Measurements from ENCODE around the gene MAP3K6. TPM values are rescaled to one million over a fixed set of nuclear protein-coding genes. Genes with fewer than 3 reads are reported as not detected.
A peak's percentile ranks its signal among the peaks of the same experiment; 100 is the strongest.

MAP3K6 gene
- total RNA-seq, 4 donors from 2014 or later = 72.3 to 121 (median 76.9) TPM

- DNase-seq = no peak
- Histone ChIP-seq H3K4me1 (peaks cover 26 to 56% (median 31%) of the 10 kb centered on the region in 3 donors), H3K36me3 (no peaks in the 10 kb centered on the region), H3K4me3 (no peak overlapping the region), H3K9me3 (no peaks in the 10 kb centered on the region), H3K27ac (peak overlapping the region in 2 of 4 donors; percentile 82 to 87), H3K27me3 (peaks cover 0 to 12% (median 0%) of the 10 kb centered on the region in 4 donors)
- TF ChIP-seq CTCF (IDR thresholded peaks at IDR 0.05) (no peak), POLR2A (IDR thresholded peaks at IDR 0.05) (no peak)
- 79 to 82% methylated on average over 13 of the region's 13 CpGs for WGBS, 2 donors
- intact Hi-C loops (cut with DNase I) = no loop called here
Measured at GRCh38 chr1:27383661-27384060, 16.9 kb upstream of the MAP3K6 start.

GRCh38 chr1:27383039-27383605, 16.4 kb upstream of the MAP3K6 start, which contains the start of gene CD164L2:
Gene CD164L2, minus strand, starts transcription at chr1:27383333. Its CDS starts 94 bp downstream, at chr1:27383239.
- peak within 1 kb of the TSS; percentile 78 to 87 (median 84) for H3K27ac ChIP-seq
- H3K27me3 ChIP-seq = peaks cover 0 to 12% (median 0%) of the 10 kb centered on the region in 4 donors
- intact Hi-C loops (cut with DNase I) = no loop called here
- DNase-seq = no peak
- no peaks in the 10 kb centered on the region for H3K9me3 ChIP-seq
- H3K36me3 ChIP-seq = no peaks in the 10 kb centered on the region
- WGBS, 2 donors = 28 to 100% methylated on average over 1 to 5 of the region's 43 CpGs
- TF ChIP-seq POLR2A (IDR thresholded peaks at IDR 0.05) = peak in 1 of 4 donors; percentile 27
- TF ChIP-seq CTCF (IDR thresholded peaks at IDR 0.05) = no peak
- H3K4me1 ChIP-seq = peaks cover 26 to 56% (median 31%) of the 10 kb centered on the region in 3 donors
- peak within 1 kb of the TSS; percentile 51 to 64 (median 56) for H3K4me3 ChIP-seq

GRCh38 chr1:27381969-27382762, 15.4 kb upstream of the MAP3K6 start:
- Histone ChIP-seq H3K27me3 (peaks cover 0 to 12% (median 0%) of the 10 kb centered on the region in 4 donors), H3K27ac (peak overlapping the region; percentile 78 to 87 (median 84)), H3K9me3 (no peaks in the 10 kb centered on the region), H3K4me3 (peak overlapping the region; percentile 51 to 64 (median 56)), H3K36me3 (no peaks in the 10 kb centered on the region), H3K4me1 (peaks cover 26 to 66% (median 31%) of the 10 kb centered on the region in 3 donors)
- 41 to 88% methylated on average over 4 to 7 of the region's 18 CpGs for WGBS, 2 donors
- intact Hi-C loops (cut with DNase I) = no loop called here
- no peak for TF ChIP-seq CTCF (IDR thresholded peaks at IDR 0.05)
- no peak for TF ChIP-seq POLR2A (IDR thresholded peaks at IDR 0.05)
- DNase-seq = no peak

DNA sequence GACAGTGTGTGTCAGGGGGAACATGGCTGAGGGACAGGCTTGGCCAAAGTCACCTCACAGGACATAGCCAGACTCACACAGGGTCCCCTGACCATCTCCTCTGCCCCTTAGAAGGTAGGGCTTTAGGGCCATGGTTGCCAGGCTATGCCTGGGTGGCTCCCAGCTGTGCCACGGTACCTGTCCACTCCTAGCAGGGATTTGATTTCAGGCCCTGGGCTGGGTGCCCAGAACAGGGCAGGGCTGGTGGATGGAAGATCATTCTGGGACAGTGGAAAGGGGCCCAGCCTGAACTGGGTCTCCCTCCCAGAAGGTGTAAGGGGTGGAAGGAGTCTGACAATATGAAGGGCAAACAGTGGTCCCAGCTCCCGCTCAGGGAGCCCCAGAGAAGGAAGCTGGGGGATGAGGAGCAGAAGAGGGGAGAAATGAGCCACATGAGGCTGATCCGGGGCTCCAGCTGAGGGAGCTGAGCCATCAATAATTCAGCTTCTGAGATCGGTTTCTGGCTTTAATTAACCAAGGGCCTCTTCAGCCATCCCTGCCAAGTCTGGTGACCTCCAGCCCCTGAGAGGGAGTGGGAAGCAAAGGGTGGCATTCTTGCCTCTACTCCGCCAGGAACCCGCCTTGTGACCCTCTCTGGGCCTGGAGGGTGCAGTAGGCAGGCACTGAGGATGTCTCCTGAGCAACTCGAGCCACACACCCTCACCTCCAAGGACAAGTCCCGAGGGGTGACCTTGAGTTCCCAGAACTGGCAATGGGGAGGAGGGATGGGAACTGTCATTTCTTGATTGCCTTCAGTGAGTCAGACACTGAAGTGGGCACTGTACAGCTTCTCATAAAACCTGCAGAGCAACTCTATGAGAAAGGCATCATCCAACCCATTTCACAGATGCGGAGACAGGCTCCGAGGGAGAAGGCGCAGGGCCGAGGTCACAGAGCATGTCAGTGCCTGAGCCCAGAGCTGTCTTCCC, 14.3 kb upstream of the MAP3K6 start:
- peak overlapping the region; percentile 76 to 85 (median 80) for H3K27ac ChIP-seq
- 42 to 54% methylated on average over 5 to 9 of the region's 12 CpGs for WGBS, 2 donors
- peak overlapping the region in 2 of 4 donors; percentile 51 to 64 for H3K4me3 ChIP-seq
- H3K27me3 ChIP-seq = peaks cover 0 to 12% (median 0%) of the 10 kb centered on the region in 4 donors
- TF ChIP-seq CTCF (IDR thresholded peaks at IDR 0.05) = no peak
- TF ChIP-seq POLR2A (IDR thresholded peaks at IDR 0.05) = peak in 1 of 4 donors; percentile 31
- no peaks in the 10 kb centered on the region for H3K9me3 ChIP-seq
- no peak for DNase-seq
- H3K36me3 ChIP-seq = no peaks in the 10 kb centered on the region
- peaks cover 26 to 70% (median 31%) of the 10 kb centered on the region in 3 donors for H3K4me1 ChIP-seq
- intact Hi-C loops (cut with DNase I) = no loop called here

Data from esophagus squamous epithelium (tissue), 5 donors.